H9 (cell line): ENCODE data around the gene EPS8. TPM values are rescaled to one million over a fixed set of nuclear protein-coding genes. Genes with fewer than 3 reads are reported as not detected.

Source experiments
- DNase-seq: peaks from one replicate; pipeline ENCODE4 v3.0.0-alpha.2; 2017
- H2AFZ ChIP-seq: one replicate; pipeline ENCODE4 v1.6.1; 2013; ENCODE audit warnings: mild to moderate bottlenecking, low read length, control low read depth, moderate library complexity
- H2AK5ac ChIP-seq: 2 replicates; pipeline ENCODE4 v1.6.1; 2013; ENCODE audit warnings: low read length, control low read depth, mixed read lengths; ENCODE audit not compliant: insufficient read length
- H2BK120ac ChIP-seq: one replicate; pipeline ENCODE4 v1.6.1; 2013; ENCODE audit warnings: low read depth, mild to moderate bottlenecking, low read length, control low read depth, inconsistent platforms; ENCODE audit not compliant: poor library complexity, severe bottlenecking
- H2BK12ac ChIP-seq: 2 replicates; pipeline ENCODE4 v1.6.1; 2013; ENCODE audit warnings: low read length, control low read depth, mixed read lengths, low read depth; ENCODE audit not compliant: insufficient read length
- H2BK15ac ChIP-seq: 2 replicates; pipeline ENCODE4 v1.6.1; 2013; ENCODE audit warnings: low read depth, low read length, control low read depth
- H2BK20ac ChIP-seq: one replicate; pipeline ENCODE4 v1.6.1; 2013; ENCODE audit warnings: low read depth, mild to moderate bottlenecking, low read length, control low read depth, inconsistent platforms; ENCODE audit not compliant: poor library complexity, severe bottlenecking
- H2BK5ac ChIP-seq: 2 replicates; pipeline ENCODE4 v1.6.1; 2013; ENCODE audit warnings: low read length, control low read depth, mixed read lengths; ENCODE audit not compliant: insufficient read length
- H3K14ac ChIP-seq: 2 replicates; pipeline ENCODE4 v1.6.1; 2013; ENCODE audit warnings: low read length, control low read depth; ENCODE audit not compliant: insufficient read depth
- H3K18ac ChIP-seq: 2 replicates; pipeline ENCODE4 v1.6.1; 2013; ENCODE audit warnings: low read depth, mild to moderate bottlenecking, mixed read lengths, low read length, control low read depth; ENCODE audit not compliant: insufficient read length
- H3K23ac ChIP-seq: 2 replicates; pipeline ENCODE4 v1.6.1; 2013; ENCODE audit warnings: low read length, control low read depth, mixed read lengths, low read depth; ENCODE audit not compliant: insufficient read length
- H3K23me2 ChIP-seq: 2 replicates; pipeline ENCODE4 v1.6.1; 2013; ENCODE audit warnings: low read depth, mild to moderate bottlenecking, mixed read lengths, low read length, control low read depth; ENCODE audit not compliant: insufficient read length, poor library complexity, severe bottlenecking
- H3K27ac ChIP-seq: 2 replicates; pipeline ENCODE4 v1.5.1; 2013; ENCODE audit warnings: low read length, control low read depth, mixed read lengths, low read depth; ENCODE audit not compliant: insufficient read length
- H3K27me3 ChIP-seq: 2 replicates; pipeline ENCODE4 v1.6.1; 2013; ENCODE audit warnings: low read length, control low read depth, inconsistent platforms; ENCODE audit not compliant: insufficient read depth
- H3K4ac ChIP-seq: 2 replicates; pipeline ENCODE4 v1.6.1; 2013; ENCODE audit warnings: low read depth, mild to moderate bottlenecking, control low read depth, inconsistent platforms, low read length, moderate library complexity
- H3K4me1 ChIP-seq: 2 replicates; pipeline ENCODE4 v1.6.1; 2013; ENCODE audit warnings: low read length, control low read depth, inconsistent platforms; ENCODE audit not compliant: insufficient read depth
- H3K4me2 ChIP-seq: 2 replicates; pipeline ENCODE4 v1.6.1; 2013; ENCODE audit warnings: low read length, control low read depth, mixed read lengths; ENCODE audit not compliant: insufficient read length, insufficient read depth
- H3K56ac ChIP-seq: 2 replicates; pipeline ENCODE4 v1.6.1; 2013; ENCODE audit warnings: low read depth, mild to moderate bottlenecking, mixed read lengths, low read length, control low read depth; ENCODE audit not compliant: insufficient read length
- H3K79me1 ChIP-seq: 2 replicates; pipeline ENCODE4 v1.6.1; 2013; ENCODE audit warnings: low read depth, mild to moderate bottlenecking, moderate library complexity, low read length, control low read depth, inconsistent platforms; ENCODE audit not compliant: insufficient read depth, poor library complexity, severe bottlenecking
- H3K79me2 ChIP-seq: 2 replicates; pipeline ENCODE4 v1.6.1; 2013; ENCODE audit warnings: low read length, control low read depth, inconsistent platforms; ENCODE audit not compliant: insufficient read depth
- H3K9ac ChIP-seq: 2 replicates; pipeline ENCODE4 v1.6.1; 2013; ENCODE audit warnings: low read length, control low read depth, mixed read lengths; ENCODE audit not compliant: insufficient read length; ENCODE audit errors: extremely low read depth
- H3K9me3 ChIP-seq: one replicate; pipeline ENCODE4 v1.6.1; 2013; ENCODE audit warnings: low read depth, low read length, inconsistent platforms; ENCODE audit not compliant: control insufficient read depth
- H3T11ph ChIP-seq: one replicate; pipeline ENCODE4 v1.6.1; 2013; ENCODE audit warnings: mild to moderate bottlenecking, low read length, control low read depth, inconsistent platforms
- H4K20me1 ChIP-seq: one replicate; pipeline ENCODE4 v1.6.1; 2013; ENCODE audit not compliant: control insufficient read depth, insufficient read length, insufficient read depth
- H4K5ac ChIP-seq: 2 replicates; pipeline ENCODE4 v1.6.1; 2013; ENCODE audit warnings: low read depth, mild to moderate bottlenecking, mixed read lengths, low read length, control low read depth; ENCODE audit not compliant: insufficient read length
- H4K8ac ChIP-seq: replicated peaks from 2 replicates; pipeline ENCODE4 v1.6.1; 2013; ENCODE audit warnings: low read length, control low read depth, mixed read lengths, low read depth; ENCODE audit not compliant: insufficient read length
- H4K91ac ChIP-seq: 2 replicates; pipeline ENCODE4 v1.6.1; 2013; ENCODE audit warnings: low read depth, mild to moderate bottlenecking, moderate library complexity, mixed read lengths, low read length, control low read depth; ENCODE audit not compliant: insufficient read length
- H3K27ac Mint-ChIP-seq, 3 experiments: 2 replicates in 2 of 3; 3 replicates in 1 of 3; pipeline ENCODE4 v1.8.0; 2020 to 2021; ENCODE audit warnings: mixed read lengths in 3 of 3, mild to moderate bottlenecking in 1 of 3, moderate library complexity in 1 of 3
- H3K27me3 Mint-ChIP-seq: 2 replicates; pipeline ENCODE4 v1.8.0; 2021; ENCODE audit warnings: low read depth, mild to moderate bottlenecking, moderate library complexity, mixed read lengths
- H3K36me3 Mint-ChIP-seq, 3 experiments: 2 replicates in 2 of 3; 3 replicates in 1 of 3; pipeline ENCODE4 v1.8.0; 2020 to 2021; ENCODE audit warnings: low read depth in 3 of 3, mixed read lengths in 3 of 3; ENCODE audit not compliant: insufficient read depth in 1 of 3
- H3K4me1 Mint-ChIP-seq, 2 experiments: 2 replicates each; pipeline ENCODE4 v1.8.0; 2020; ENCODE audit warnings: mixed read lengths in 2 of 2
- H3K4me3 Mint-ChIP-seq, 2 experiments: 2 replicates in 1 of 2; 3 replicates in 1 of 2; pipeline ENCODE4 v1.8.0; 2020 to 2021; ENCODE audit warnings: mild to moderate bottlenecking in 2 of 2, mixed read lengths in 2 of 2, moderate library complexity in 1 of 2
- H3K9me3 Mint-ChIP-seq, 2 experiments: 2 replicates in 1 of 2; 3 replicates in 1 of 2; pipeline ENCODE4 v1.8.0; 2020; ENCODE audit warnings: mild to moderate bottlenecking in 2 of 2, mixed read lengths in 2 of 2, moderate library complexity in 1 of 2
- WGBS: extraction: QIAGEN DNeasy Blood & Tissue Kit; methylation state at CpG from one replicate; pipeline ENCODE4 v1.1.7; 2013; ENCODE audit warnings: missing lambda C conversion rate, low lambda C conversion rate, mixed read lengths; ENCODE audit not compliant: insufficient read length; ENCODE audit errors: extremely low coverage; 5-methylcytosine and 5-hydroxymethylcytosine counted together
- total RNA-seq: library from RNA; stranded (reverse); gene quantifications from 2 replicates; pipeline ENCODE4 v1.2.1, GENCODE V29; 2021
- TF ChIP-seq, protein P1 (sequence below): fragments of 200-600 bp; sonication (generic); conservative IDR thresholded peaks from 3 replicates; pipeline ENCODE4 v1.8.0; 2021; ENCODE audit warnings: antibody characterized with exemption, mild to moderate bottlenecking

Gene EPS8
- total RNA-seq, 1 experiment from 2014 or later = 2.2 TPM

GRCh38 chr12:15597125-15597830 lies 191.9 kb downstream of the EPS8 start:
- H3K14ac ChIP-seq = no peak overlapping the region
- WGBS = no CpG with 5 or more reads among the region's 5 CpGs
- no peak overlapping the region for H3T11ph ChIP-seq
- no peaks in the 10 kb centered on the region for H3K27me3 ChIP-seq
- DNase-seq = no peak
- no peaks in the 10 kb centered on the region for H3K23me2 ChIP-seq
- Mint-ChIP-seq H3K4me3 (no peak overlapping the region; a peak in 1 of 5 replicates), H3K27ac (no peak overlapping the region), H3K36me3 (no peaks in the 10 kb centered on the region), H3K27me3 (no peaks in the 10 kb centered on the region), H3K4me1 (peaks cover 2 to 5% of the 10 kb centered on the region in 2 experiments), H3K9me3 (no peaks in the 10 kb centered on the region)
- H2BK12ac ChIP-seq = no peak overlapping the region
- H3K18ac ChIP-seq = no peak overlapping the region
- H3K4me2 ChIP-seq = no peak overlapping the region
- H2BK15ac ChIP-seq = no peak overlapping the region
- no peak overlapping the region for H3K56ac ChIP-seq
- H3K79me1 ChIP-seq = no peaks in the 10 kb centered on the region
- H4K5ac ChIP-seq = no peak overlapping the region
- no peak overlapping the region for H3K23ac ChIP-seq
- H3K4me1 ChIP-seq = no peaks in the 10 kb centered on the region
- H2BK120ac ChIP-seq = no peak overlapping the region
- no peak overlapping the region for H4K91ac ChIP-seq
- no peak overlapping the region for H2BK5ac ChIP-seq
- no peaks in the 10 kb centered on the region for H3K79me2 ChIP-seq
- H2BK20ac ChIP-seq = no peak overlapping the region
- H3K4ac ChIP-seq = no peak overlapping the region
- H3K27ac ChIP-seq = no peak overlapping the region
- no peak overlapping the region for H2AK5ac ChIP-seq
- no peak overlapping the region for H3K9ac ChIP-seq
- no peak overlapping the region for H4K8ac ChIP-seq
- H3K9me3 ChIP-seq = no peaks in the 10 kb centered on the region
- TF ChIP-seq, protein P1, sequence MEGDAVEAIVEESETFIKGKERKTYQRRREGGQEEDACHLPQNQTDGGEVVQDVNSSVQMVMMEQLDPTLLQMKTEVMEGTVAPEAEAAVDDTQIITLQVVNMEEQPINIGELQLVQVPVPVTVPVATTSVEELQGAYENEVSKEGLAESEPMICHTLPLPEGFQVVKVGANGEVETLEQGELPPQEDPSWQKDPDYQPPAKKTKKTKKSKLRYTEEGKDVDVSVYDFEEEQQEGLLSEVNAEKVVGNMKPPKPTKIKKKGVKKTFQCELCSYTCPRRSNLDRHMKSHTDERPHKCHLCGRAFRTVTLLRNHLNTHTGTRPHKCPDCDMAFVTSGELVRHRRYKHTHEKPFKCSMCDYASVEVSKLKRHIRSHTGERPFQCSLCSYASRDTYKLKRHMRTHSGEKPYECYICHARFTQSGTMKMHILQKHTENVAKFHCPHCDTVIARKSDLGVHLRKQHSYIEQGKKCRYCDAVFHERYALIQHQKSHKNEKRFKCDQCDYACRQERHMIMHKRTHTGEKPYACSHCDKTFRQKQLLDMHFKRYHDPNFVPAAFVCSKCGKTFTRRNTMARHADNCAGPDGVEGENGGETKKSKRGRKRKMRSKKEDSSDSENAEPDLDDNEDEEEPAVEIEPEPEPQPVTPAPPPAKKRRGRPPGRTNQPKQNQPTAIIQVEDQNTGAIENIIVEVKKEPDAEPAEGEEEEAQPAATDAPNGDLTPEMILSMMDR = no peak
- no peak overlapping the region for H2AFZ ChIP-seq
- no peaks in the 10 kb centered on the region for H4K20me1 ChIP-seq
